Measurements from ENCODE around the gene PADI6. TPM values are rescaled to one million over a fixed set of nuclear protein-coding genes. Genes with fewer than 3 reads are reported as not detected.

PADI6 gene
- total RNA-seq, 1 donor from 2014 or later: not detected

GRCh38 chr1:17356387-17357026, 15.5 kb upstream of the PADI6 start:
- no peak for DNase-seq (ENCODE audit: low read depth in 2 of 2)

DNA sequence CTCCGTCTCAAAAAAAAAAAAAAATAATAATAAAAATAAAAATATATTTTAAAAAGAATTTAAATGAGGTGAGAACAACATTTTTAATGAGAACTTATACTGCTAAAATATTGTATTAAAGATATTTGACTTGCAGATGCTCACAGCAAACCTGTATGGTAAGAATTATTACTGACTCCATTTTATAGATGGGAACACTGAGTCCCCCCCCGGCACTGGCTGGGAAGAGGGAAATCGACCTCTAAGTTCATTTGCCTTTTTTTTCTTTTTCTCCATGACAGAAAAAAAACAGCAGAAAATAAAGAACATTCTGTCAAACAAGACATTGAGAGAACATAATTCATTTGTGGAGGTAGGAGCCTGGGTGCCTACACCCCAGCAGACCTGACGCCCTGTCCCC, 13.4 kb upstream of the PADI6 start:
- DNase-seq (ENCODE audit: low read depth in 2 of 2): no peak

DNA sequence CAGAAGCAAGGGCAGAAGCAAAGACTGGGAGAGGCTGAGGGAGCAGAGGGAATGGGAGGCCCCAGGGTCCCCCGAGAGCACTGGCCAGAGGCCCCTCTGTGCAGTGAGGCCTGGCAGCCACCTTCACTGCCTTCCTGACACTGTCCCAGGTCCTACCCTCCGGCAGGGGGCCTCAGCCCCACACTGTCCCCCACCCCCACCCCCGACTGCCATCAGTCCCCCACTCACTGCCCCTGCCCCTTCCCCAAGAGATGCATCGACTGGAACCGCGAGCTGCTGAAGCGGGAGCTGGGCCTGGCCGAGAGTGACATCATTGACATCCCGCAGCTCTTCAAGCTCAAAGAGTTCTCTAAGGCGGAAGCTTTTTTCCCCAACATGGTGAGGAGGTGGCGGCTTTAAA, 13.0 kb upstream of the PADI6 start:
- DNase-seq (ENCODE audit: low read depth in 2 of 2): no peak

DNA sequence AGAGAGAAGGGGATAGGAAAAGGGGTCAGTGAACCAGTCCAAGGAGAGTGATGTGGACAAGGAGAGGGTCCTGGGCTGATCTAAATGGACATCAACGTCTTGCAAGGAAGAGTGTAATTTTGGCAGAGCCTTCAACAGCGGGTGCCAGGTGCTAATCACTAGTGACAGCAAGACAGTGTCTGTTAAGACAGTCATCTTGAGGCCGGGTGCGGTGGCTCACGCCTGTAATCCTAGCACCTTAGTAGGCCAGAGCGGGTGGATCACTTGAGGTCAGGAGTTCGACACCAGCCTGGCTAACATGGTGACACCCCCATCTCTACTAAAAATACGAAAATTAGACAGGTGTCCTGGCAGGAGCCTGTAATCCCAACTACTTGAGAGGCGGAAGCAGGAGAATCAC, 12.2 kb upstream of the PADI6 start:
- DNase-seq (ENCODE audit: low read depth in 2 of 2): no peak

DNA sequence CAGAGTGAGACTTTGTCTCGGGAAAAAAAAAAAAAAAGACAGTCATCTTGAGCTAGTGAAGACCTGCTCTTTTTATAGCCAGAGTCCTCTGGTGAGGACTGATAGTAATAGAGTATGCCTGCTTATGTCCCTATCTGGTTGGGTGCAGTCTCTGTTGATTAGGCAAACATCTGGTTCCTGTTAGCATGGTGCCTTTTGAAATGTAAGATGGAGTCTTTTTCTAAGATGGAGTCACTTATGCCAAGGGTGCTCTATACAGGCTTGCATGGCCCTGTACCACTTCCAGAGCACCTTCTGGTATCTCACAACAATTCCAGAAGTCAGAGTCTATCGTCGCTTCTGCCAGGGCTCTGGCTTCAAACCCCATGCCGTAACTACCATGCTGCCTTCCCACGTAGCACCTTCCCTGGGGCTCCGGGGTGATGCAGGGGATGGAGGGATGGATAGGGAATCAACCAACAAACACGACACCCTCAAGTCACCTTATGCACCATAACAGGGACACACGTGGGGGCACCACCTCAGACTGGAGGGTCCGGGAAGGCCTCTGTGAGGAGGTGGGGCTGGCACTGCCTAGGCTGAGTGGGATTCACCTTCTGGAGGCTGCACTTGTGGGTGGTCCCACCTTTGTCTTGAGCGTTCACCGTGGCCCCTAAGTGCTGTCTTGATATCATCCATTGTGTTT, 11.6 kb upstream of the PADI6 start:
- DNase-seq (ENCODE audit: low read depth in 2 of 2): no peak

DNA sequence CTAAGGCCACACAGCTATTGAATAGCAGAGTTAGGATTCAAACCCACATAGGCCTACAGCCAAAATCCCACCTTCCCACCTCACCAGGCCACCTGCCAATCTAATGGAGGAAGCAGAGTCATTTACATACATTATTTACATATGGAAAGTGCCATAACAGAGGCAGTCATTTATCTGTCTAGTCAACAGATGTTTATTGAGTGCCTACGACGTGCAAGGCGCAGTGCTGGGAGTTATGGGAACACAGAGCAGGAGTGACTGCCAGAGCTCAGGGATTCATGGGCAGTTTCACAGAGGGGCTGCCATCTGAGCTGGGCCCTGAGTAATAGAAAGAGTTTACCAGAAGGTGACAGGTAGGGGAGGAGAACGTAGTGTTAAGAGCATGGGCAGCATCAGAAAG, 10.3 kb upstream of the PADI6 start:
- DNase-seq (ENCODE audit: low read depth in 2 of 2): no peak

DNA sequence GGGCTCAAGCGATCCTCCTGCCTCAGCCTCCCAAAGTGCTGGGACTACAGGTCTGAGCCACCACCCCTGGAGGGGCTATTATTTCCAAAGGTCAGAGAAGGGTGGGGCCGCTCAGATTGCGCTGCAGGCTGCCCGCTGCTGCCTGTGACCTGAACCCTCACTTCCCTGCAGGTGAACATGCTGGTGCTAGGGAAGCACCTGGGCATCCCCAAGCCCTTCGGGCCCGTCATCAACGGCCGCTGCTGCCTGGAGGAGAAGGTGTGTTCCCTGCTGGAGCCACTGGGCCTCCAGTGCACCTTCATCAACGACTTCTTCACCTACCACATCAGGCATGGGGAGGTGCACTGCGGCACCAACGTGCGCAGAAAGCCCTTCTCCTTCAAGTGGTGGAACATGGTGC, 8.6 kb upstream of the PADI6 start:
- DNase-seq (ENCODE audit: low read depth in 2 of 2): no peak

GRCh38 chr1:17363771-17364170, 8.2 kb upstream of the PADI6 start:
- no peak for DNase-seq (ENCODE audit: low read depth in 2 of 2)

DNA sequence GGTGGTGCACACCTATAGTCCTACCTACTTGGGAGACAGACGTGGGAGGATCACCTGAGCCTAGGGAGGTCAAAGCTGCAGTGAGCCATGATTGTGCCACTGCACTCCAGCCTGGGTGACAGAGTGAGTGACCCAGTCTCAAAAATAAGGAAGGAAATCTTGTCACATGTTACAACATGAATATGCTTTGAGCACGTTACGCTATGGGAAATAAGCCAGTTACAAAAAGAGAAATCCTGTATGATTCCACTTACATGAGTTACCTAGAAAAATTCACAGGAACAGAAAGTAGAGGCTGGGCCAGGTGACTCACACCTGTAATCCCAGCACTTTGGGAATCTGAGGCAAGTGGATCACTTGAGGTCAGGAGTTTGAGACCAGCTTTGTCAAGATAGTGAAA, 6.7 kb upstream of the PADI6 start:
- no peak for DNase-seq (ENCODE audit: low read depth in 2 of 2)

- no peak for DNase-seq (ENCODE audit: low read depth in 2 of 2)
These were observed 2.5 kb upstream of the PADI6 start for GRCh38 chr1:17369466-17369865.

DNA sequence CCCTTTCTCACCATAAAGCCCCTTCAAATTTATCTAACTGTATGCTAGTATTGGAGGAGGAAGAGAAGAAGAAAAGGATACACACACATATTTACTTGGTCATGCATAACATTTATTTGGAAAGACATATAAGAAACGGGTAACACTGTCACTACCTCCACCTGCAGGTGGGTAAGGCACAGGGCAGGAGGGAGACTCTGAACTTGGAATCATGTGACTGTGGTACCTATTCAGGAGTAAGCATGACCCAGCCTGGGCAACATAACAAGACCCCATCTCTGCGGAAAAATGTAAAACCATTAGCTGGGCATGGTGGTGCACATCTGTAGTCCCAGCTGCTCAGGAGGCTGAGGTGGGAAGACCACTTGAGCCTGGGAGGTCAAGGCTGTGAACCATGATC, 1.4 kb upstream of the PADI6 start:
- no peak for DNase-seq (ENCODE audit: low read depth in 2 of 2)

DNA sequence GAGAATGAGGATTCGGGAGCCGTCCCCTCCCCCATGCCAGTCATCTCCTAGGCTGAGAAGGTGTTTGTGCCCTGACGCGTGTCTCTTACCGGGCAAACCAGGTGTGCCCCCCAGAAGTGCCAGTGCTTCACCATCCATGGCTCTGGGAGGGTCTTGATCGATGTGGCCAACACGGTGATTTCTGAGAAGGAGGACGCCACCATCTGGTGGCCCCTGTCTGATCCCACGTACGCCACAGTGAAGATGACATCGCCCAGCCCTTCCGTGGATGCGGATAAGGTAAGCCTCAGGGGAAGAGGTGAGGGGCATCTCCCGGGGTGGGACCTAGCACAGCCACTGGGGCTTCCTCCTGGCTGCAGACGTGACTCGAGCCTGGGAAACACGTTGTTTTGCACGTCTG, 959 bp downstream of the PADI6 start:
- DNase-seq (ENCODE audit: low read depth in 2 of 2): no peak

DNA sequence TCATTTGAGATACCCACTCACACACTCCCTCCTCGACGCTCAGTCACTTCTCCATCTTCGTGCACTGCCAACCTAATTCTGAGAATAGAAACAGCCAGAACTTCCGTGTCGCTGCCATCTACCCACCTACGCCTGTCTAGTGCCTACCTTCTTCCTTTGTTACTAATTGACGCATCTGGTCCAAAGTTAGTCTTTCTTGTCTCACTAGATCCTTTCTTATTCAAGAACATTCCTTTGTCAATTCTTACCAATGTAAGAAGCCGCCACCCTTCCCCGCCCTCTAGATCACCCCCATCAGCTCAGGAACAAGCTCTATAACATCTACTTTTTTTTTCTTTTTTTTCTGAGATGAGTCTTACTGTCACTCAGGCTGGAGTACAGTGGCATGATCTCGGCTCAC, 3.7 kb downstream of the PADI6 start:
- DNase-seq (ENCODE audit: low read depth in 2 of 2): no peak

DNA sequence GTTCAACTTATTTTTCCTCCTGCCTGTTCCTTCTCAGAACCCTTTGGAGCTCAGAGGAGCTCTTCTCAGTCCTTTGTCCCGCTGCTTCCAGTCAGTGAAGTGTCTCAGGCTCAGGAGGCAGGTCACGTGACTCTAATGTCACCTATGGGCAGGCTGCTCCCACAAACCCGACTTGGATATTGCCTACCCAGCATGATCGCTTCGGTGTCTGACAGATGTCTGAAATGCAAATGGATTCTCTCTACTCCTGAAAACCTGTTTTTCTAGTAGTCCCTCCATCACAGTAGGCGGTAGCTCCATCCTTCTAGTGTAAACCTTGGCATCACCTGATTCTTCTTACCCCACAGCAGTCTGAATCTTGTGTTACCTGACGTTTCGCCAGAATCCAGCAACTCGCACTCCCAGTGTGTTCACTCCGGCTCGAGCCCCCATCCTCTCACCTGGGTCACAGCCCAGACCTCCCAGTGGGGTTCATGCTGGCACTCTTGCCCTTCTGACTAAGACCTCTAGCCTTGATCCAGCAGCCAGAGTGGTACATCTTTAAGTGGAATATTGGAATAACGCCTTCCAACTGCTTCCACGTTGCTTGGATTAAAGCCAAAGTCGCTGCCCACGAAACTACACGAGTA, 5.4 kb downstream of the PADI6 start:
- DNase-seq (ENCODE audit: low read depth in 2 of 2): no peak

GRCh38 chr1:17381161-17381560, 9.2 kb downstream of the PADI6 start:
- no peak for DNase-seq (ENCODE audit: low read depth in 2 of 2)

DNA sequence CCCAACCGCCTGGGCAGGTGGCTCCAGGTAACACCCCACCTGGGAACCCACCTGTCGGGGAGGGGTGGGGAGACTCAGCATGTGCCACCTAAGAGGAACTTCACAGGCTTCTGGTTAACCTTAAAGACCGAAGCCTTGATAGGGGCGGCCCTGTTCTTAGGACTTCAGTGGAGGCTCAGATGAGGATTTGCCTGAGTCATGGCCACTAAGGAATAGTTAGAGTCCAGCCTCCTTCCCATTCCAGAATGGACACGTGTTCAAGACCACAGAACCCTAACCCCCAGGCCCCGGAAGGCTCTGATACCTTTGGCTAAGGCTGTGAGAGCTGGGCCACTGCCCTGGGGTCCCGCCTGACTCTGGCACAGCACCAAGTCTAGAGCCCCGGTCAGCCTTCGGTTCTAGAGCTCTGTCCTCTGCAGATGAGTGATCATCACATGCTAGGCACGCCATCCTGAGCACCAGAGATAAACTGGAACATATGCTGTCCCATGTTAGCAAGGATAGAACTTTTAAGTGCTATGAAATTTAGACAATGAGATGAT, 20.3 kb downstream of the PADI6 start:
- no peak for DNase-seq (ENCODE audit: low read depth in 2 of 2)

DNA sequence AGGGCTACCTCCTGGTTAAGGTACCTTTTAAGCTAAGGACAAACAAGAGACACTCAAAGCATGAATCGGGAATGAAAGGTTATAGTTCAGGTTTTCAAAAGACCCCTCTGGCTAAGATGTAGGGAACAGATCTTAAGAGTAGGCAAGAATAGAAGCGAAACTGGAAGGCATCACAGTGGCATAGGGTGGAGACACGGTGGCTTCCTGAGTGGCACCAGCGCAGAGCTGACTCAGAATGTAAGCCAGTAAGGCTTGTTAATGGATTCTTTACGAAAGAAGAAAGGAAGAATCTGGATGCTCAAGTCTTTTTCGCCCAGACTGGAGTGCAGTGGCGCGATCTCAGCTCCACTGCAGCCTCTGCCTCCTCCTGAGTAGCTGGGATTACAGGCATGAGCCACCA, 21.2 kb downstream of the PADI6 start:
- DNase-seq (ENCODE audit: low read depth in 2 of 2): no peak

DNA sequence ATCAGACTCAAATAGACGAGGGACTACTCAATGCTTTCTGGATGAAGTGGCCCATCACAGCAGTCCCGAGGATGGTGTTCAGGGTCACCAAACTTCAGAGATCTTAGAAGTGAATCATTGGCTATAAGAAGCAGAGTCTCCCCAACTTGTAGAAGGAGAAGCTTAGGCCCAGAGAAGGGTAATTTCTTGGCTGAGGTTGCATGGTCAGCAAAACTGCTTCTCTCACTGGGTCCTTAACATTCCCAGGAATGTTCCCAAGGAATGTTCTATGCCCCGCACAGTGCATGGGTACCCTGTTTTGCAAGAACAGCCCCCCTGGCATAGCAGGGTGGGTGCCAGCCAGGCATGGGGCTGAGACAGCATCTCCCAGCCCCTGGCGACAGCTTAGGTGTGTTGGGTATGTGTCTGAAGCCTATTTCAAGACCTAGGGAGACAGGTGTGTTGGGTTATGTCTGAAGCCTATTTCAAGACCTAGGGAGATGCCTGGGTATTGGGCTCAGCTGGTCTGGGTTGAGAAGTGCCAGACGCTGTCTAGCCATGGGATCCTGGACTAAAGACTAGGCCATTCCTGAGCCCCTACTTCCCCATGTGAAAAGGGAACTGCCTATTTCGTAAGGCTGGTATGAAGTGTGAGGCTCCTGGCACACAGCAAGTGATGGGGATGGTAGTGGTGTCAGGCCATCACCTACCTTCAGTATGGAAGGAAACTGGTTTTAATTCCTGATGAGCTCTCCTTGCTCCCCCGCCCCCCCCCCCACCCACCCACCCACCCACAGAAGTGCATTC, 26.1 kb downstream of the PADI6 start:
- DNase-seq (ENCODE audit: low read depth in 2 of 2): no peak

DNA sequence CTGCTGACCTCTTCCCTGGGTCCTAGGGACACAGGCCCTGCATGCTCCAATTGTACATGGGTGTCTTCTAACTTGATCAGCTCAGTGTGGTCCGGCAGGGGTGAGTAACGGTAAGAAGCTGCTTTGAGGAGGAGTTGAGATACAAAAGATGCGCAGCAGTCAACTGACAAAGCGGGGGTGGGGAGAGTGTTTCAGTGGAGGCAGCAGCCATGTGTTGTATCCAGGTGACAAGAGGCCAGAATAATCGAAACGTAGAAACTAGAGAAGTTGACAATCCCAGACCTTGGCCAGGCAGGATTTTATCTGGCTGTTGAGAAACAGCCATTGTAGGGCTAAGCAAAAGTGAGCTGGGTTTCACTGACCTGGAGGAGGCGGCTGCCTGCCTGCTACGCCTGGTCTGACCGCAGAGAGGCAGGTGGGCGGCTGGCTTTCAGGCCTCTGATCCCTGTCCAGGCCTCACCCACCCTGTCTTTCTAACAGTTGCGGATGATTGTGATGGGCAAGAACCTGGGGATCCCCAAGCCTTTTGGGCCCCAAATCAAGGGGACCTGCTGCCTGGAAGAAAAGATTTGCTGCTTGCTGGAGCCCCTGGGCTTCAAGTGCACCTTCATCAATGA, 28.8 kb downstream of the PADI6 start:
- no peak for DNase-seq (ENCODE audit: low read depth in 2 of 2)

DNA sequence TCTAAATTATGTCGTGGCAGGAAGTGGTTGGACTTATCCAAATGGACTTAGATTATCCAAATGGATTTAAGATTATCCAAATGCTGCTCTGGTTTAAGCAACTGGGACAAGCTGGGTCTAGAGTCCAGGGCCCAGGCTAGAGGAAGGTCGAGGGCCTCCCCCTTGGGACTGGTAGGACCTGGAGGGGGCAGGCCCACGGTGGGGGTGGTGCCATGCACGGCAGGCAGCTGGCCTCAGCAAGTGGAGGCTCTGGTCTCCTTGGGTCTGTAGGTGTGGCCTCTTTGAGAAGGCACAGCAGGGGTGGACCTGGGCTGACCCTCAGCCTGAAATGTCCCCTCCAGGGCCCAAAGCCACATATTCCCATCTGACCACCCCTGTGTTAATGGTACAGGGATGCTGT, 29.8 kb downstream of the PADI6 start:
- DNase-seq (ENCODE audit: low read depth in 2 of 2): no peak

DNA sequence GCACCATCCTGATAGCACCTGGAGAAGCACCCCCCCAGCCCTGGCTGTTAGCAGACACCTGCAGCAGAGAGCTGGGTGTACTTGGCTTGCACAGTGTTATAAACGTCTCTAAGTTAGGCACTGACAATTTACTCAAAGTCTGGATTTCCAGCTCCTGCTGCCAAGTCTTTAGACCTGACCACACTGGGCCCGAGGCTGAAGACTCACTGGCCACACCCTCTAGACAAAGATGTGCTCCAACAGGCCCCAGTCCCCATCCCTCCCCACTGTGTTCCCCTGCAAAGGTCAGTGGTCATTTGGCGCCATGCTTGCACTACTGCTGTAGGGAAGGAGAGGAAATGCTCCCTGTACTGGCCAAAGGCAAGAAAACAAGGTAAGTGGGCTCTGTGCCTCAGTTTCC, 31.1 kb downstream of the PADI6 start:
- no peak for DNase-seq (ENCODE audit: low read depth in 2 of 2)
